NCI-H1105 treated with DMSO at 0.1 percent for 48 hours (cell line): ENCODE measurements around the gene DYNC1I2.
"Not testable (repeated sequence)": the region's sequence is repeated elsewhere in the genome, so short reads cannot be mapped to it uniquely, and the experiment has no call there.

ENCODE experiments used
- DNase-seq: peaks from one replicate; lab custom pipeline; 2025; lab: John Stamatoyannopoulos, UW

DYNC1I2 gene

GRCh38 chr2:171718720-171719119 lies 31.5 kb downstream of the DYNC1I2 start:
- no peak for DNase-seq

GRCh38 chr2:171719660-171720059 lies 32.4 kb downstream of the DYNC1I2 start:
- no peak for DNase-seq

GRCh38 chr2:171723716-171724683 lies 36.7 kb downstream of the DYNC1I2 start:
- DNase-seq, result peak; percentile 78

- DNase-seq, result no peak
Measured at GRCh38 chr2:171726847-171727450, 39.7 kb downstream of the DYNC1I2 start.

GRCh38 chr2:171728989-171729951 lies 42.0 kb downstream of the DYNC1I2 start:
- no peak for DNase-seq

- no peak for DNase-seq
Measured at GRCh38 chr2:171729952-171730317, 42.7 kb downstream of the DYNC1I2 start.

- no peak for DNase-seq
Measured at GRCh38 chr2:171735991-171736710, 48.9 kb downstream of the DYNC1I2 start.

GRCh38 chr2:171741189-171741588 lies 53.9 kb downstream of the DYNC1I2 start:
- DNase-seq, result no peak

- DNase-seq, result no peak
Measured at GRCh38 chr2:171742760-171743159, 55.5 kb downstream of the DYNC1I2 start.

GRCh38 chr2:171745141-171745540 lies 57.9 kb downstream of the DYNC1I2 start:
- no peak for DNase-seq

GRCh38 chr2:171745806-171746205 lies 58.5 kb downstream of the DYNC1I2 start:
- no peak for DNase-seq

GRCh38 chr2:171747371-171747770 lies 60.1 kb downstream of the DYNC1I2 start:
- DNase-seq, result no peak

GRCh38 chr2:171754254-171754939 lies 67.1 kb downstream of the DYNC1I2 start:
- no peak for DNase-seq

- not testable (repeated sequence) for DNase-seq
Measured at GRCh38 chr2:171758762-171759161, 71.5 kb downstream of the DYNC1I2 start.

GRCh38 chr2:171761176-171761575 lies 73.9 kb downstream of the DYNC1I2 start:
- DNase-seq, result not testable (repeated sequence)

- peak; percentile 58 for DNase-seq
Measured at GRCh38 chr2:171762879-171763573, 75.8 kb downstream of the DYNC1I2 start.

- no peak for DNase-seq
Measured at GRCh38 chr2:171763602-171764001, 76.3 kb downstream of the DYNC1I2 start.

- DNase-seq, result no peak
Measured at GRCh38 chr2:171771463-171771862, 84.2 kb downstream of the DYNC1I2 start.

- DNase-seq, result no peak
Measured at GRCh38 chr2:171772373-171772772, 85.1 kb downstream of the DYNC1I2 start.

GRCh38 chr2:171774581-171774980 lies 87.3 kb downstream of the DYNC1I2 start:
- DNase-seq, result not testable (repeated sequence)
